HCT116 (cell line): ENCODE measurements around the gene SMIM10L2A. TPM values are rescaled to one million over a fixed set of nuclear protein-coding genes. Genes with fewer than 3 reads are reported as not detected.

Experiments
- ATAC-seq: fragments of 200-7000 bp; cut with Tn5 transposase; 2 replicates; pipeline ENCODE4 v1.9.1; 2020; ENCODE audit warnings: mild to moderate bottlenecking, moderate library complexity
- BruUV-seq: library from RNA; stranded (reverse); fragments of 400-500 nt; replicated peaks from 2 replicates; lab custom pipeline; 2021; lab: Mats Ljungman, UMichigan
- CTCF ChIA-PET: fragments of 300-600 bp; sonication (Branson Sonifier 250); formaldehyde crosslinking; loops from one replicate; lab custom pipeline; 2021; ENCODE audit warnings: antibody characterized with exemption; lab: Charles Lee
- POLR2A ChIA-PET: fragments of 300-600, 350-600 bp; sonication (Branson Sonifier 250); formaldehyde crosslinking; loops from one replicate; lab custom pipeline; 2021; ENCODE audit warnings: antibody characterized with exemption; lab: Charles Lee
- RAD21 ChIA-PET, 2 experiments: fragments of 300-600 bp; sonication (Branson Sonifier 250); formaldehyde crosslinking; loops; one replicate each; lab custom pipeline; 2023; ENCODE audit warnings: low total read pairs in 2 of 2; ENCODE audit not compliant: uncharacterized antibody in 2 of 2, unreplicated experiment in 2 of 2, low non-redundant PET in 1 of 2; lab: Charles Lee
- DNase-seq: peaks from one replicate; pipeline ENCODE4 v3.0.0-alpha.2; 2010; ENCODE audit warnings: low read depth, low spot score
- H2AFZ ChIP-seq: fragments of 200-600 bp; shearing (Covaris generic), sonication (generic); 2 replicates; pipeline ENCODE4 v1.6.1; 2017; ENCODE audit warnings: low read depth, mixed run types, mixed read lengths, antibody characterized with exemption, low read length; ENCODE audit not compliant: poor library complexity, severe bottlenecking
- H3K27ac ChIP-seq: 2 replicates; pipeline ENCODE4 v1.5.1; 2012; ENCODE audit warnings: low read depth, low read length
- H3K27me3 ChIP-seq: fragments of 200-600 bp; sonication (generic); 2 replicates; pipeline ENCODE4 v1.6.1; 2016; ENCODE audit warnings: mixed run types, low read length, mixed read lengths; ENCODE audit not compliant: insufficient read depth
- H3K36me3 ChIP-seq, 2 experiments: fragments of 200-500 bp in 1 of 2; fragments of 200-600 bp in 1 of 2; sonication (Bioruptor generic) in 1 of 2; sonication (generic) in 1 of 2; 2 replicates each; pipeline versions ENCODE4 v1.5.1 to v1.6.1; 2014 to 2016; ENCODE audit warnings: low read length in 2 of 2, inconsistent platforms in 1 of 2, mixed read lengths in 1 of 2, mixed run types in 1 of 2; ENCODE audit not compliant: insufficient read depth in 2 of 2, control insufficient read depth in 1 of 2
- H3K4me1 ChIP-seq, 2 experiments: fragments of 200-600 bp in 1 of 2; sonication (generic) in 1 of 2; 2 replicates each; pipeline versions ENCODE4 v1.5.1 to v1.6.1; 2012 to 2017; ENCODE audit warnings: low read length in 2 of 2, inconsistent platforms in 1 of 2, mild to moderate bottlenecking in 1 of 2, mixed read lengths in 1 of 2, mixed run types in 1 of 2, moderate library complexity in 1 of 2; ENCODE audit not compliant: insufficient read depth in 2 of 2, control insufficient read depth in 1 of 2
- H3K4me2 ChIP-seq: fragments of 200-600 bp; sonication (generic); 2 replicates; pipeline ENCODE4 v1.6.1; 2017; ENCODE audit warnings: mixed run types, low read length, mixed read lengths
- H3K4me3 ChIP-seq, 2 experiments: fragments of 200-600 bp in 1 of 2; sonication (generic) in 1 of 2; replicated peaks in 1 of 2; 2 replicates each; pipeline ENCODE4 v1.5.1; 2011 to 2016; ENCODE audit warnings: low read length in 2 of 2, control low read depth in 1 of 2, low read depth in 1 of 2, mild to moderate bottlenecking in 1 of 2, mixed read lengths in 1 of 2, mixed run types in 1 of 2
- H3K79me2 ChIP-seq: fragments of 200-600 bp; sonication (generic); 2 replicates; pipeline ENCODE4 v1.6.1; 2017; ENCODE audit warnings: mild to moderate bottlenecking, mixed run types, low read length, moderate library complexity, mixed read lengths; ENCODE audit not compliant: insufficient read depth
- H3K9ac ChIP-seq: fragments of 200-600 bp; sonication (generic); 2 replicates; pipeline ENCODE4 v1.6.1; 2016; ENCODE audit warnings: low read length, mixed read lengths
- H3K9me2 ChIP-seq: fragments of 200-600 bp; sonication (generic), shearing (Covaris generic); 2 replicates; pipeline ENCODE4 v1.6.1; 2017; ENCODE audit warnings: mixed run types, mild to moderate bottlenecking, moderate library complexity; ENCODE audit not compliant: insufficient read depth
- H3K9me3 ChIP-seq, 2 experiments: fragments of 200-500 bp in 1 of 2; fragments of 200-600 bp in 1 of 2; sonication (Bioruptor generic) in 1 of 2; sonication (generic) in 1 of 2; 2 replicates each; pipeline ENCODE4 v1.6.1; 2014 to 2017; ENCODE audit warnings: low read length in 2 of 2, mixed read lengths in 2 of 2, inconsistent platforms in 1 of 2, low read depth in 1 of 2, mild to moderate bottlenecking in 1 of 2, mixed run types in 1 of 2, moderate library complexity in 1 of 2; ENCODE audit not compliant: control insufficient read depth in 1 of 2, insufficient read depth in 1 of 2
- H4K20me1 ChIP-seq: fragments of 200-600 bp; sonication (generic), shearing (Covaris generic); 2 replicates; pipeline ENCODE4 v1.6.1; 2017; ENCODE audit warnings: mixed run types, mild to moderate bottlenecking, moderate library complexity; ENCODE audit not compliant: insufficient read depth
- CBX3 ChIP-seq: IDR thresholded peaks from 2 replicates; pipeline ENCODE4 v1.6.1; 2012; ENCODE audit warnings: low read depth
- CEBPB ChIP-seq: IDR thresholded peaks from 2 replicates; pipeline ENCODE4 v1.6.1; 2012; ENCODE audit warnings: low read depth
- FOSL1 ChIP-seq: IDR thresholded peaks from 2 replicates; pipeline ENCODE4 v1.6.1; 2012; ENCODE audit warnings: low read depth
- JUND ChIP-seq: IDR thresholded peaks from 2 replicates; pipeline ENCODE4 v1.6.1; 2012
- MAX ChIP-seq: IDR thresholded peaks from 2 replicates; pipeline ENCODE4 v1.6.1; 2012
- REST ChIP-seq: IDR thresholded peaks from 2 replicates; pipeline ENCODE4 v1.6.1; 2012; ENCODE audit warnings: low read depth
- ZNF274 ChIP-seq: fragments of 200-500 bp; sonication (Bioruptor generic); IDR thresholded peaks from 2 replicates; pipeline ENCODE4 v1.6.1; 2014; ENCODE audit warnings: mild to moderate bottlenecking, low read depth, low read length, inconsistent platforms
- intact Hi-C: fragments of 100-400 bp; cut with micrococcal nuclease; formaldehyde crosslinking; loops from 2 replicates; pipeline ENCODE4 v1.10.0; 2022
- total RNA-seq: library from RNA; stranded (reverse); gene quantifications from one replicate; pipeline ENCODE4 v1.2.1, GENCODE V29; 2021; ENCODE audit not compliant: unreplicated experiment
- TF ChIP-seq, protein P1 (sequence below), 3 experiments: fragments of 200-600 bp in 1 of 3; sonication (generic) in 1 of 3; IDR thresholded peaks in 2 of 3; conservative IDR thresholded peaks in 1 of 3; 2 replicates each; pipeline ENCODE4 v1.5.1; 2012 to 2017; ENCODE audit warnings: low read depth in 2 of 3, low read length in 2 of 3, antibody characterized with exemption in 1 of 3, borderline replicate concordance in 1 of 3, control low read depth in 1 of 3, mild to moderate bottlenecking in 1 of 3, mixed read lengths in 1 of 3, mixed run types in 1 of 3, moderate library complexity in 1 of 3; ENCODE audit not compliant: insufficient read depth in 1 of 3

The SMIM10L2A gene
- total RNA-seq, 1 experiment from 2014 or later = 1.5 TPM

- Histone ChIP-seq H3K36me3 (no peaks in the 10 kb centered on the region), H3K4me2 (no peak overlapping the region), H3K9ac (no peak overlapping the region), H3K27me3 (no peaks in the 10 kb centered on the region), H3K4me1 (no peaks in the 10 kb centered on the region), H3K9me3 (no peaks in the 10 kb centered on the region), H3K4me3 (no peak overlapping the region), H4K20me1 (no peaks in the 10 kb centered on the region), H3K27ac (no peak overlapping the region), H3K9me2 (no peaks in the 10 kb centered on the region), H2AFZ (no peak overlapping the region), H3K79me2 (no peaks in the 10 kb centered on the region)
- ChIA-PET POLR2A (no interaction called here), CTCF (interaction anchor here (0.8 to 1.2 kb wide), 3 partner anchors 12 to 25 kb away, joined by 4 read pairs; partner anchors contain the start of gene SMIM10L2A), RAD21 (interaction anchor here in 1 of 2 experiments (0.5 kb wide), 1 partner anchor 445 kb away, joined by 4 read pairs; no protein-coding TSS in a partner anchor)
- no peak for TF ChIP-seq JUND
- TF ChIP-seq MAX = no peak
- TF ChIP-seq CEBPB = no peak
- TF ChIP-seq CBX3 = no peak
- TF ChIP-seq FOSL1 = no peak
- TF ChIP-seq REST = no peak
- no peak for TF ChIP-seq ZNF274
- TF ChIP-seq, protein P1, sequence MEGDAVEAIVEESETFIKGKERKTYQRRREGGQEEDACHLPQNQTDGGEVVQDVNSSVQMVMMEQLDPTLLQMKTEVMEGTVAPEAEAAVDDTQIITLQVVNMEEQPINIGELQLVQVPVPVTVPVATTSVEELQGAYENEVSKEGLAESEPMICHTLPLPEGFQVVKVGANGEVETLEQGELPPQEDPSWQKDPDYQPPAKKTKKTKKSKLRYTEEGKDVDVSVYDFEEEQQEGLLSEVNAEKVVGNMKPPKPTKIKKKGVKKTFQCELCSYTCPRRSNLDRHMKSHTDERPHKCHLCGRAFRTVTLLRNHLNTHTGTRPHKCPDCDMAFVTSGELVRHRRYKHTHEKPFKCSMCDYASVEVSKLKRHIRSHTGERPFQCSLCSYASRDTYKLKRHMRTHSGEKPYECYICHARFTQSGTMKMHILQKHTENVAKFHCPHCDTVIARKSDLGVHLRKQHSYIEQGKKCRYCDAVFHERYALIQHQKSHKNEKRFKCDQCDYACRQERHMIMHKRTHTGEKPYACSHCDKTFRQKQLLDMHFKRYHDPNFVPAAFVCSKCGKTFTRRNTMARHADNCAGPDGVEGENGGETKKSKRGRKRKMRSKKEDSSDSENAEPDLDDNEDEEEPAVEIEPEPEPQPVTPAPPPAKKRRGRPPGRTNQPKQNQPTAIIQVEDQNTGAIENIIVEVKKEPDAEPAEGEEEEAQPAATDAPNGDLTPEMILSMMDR (IDR thresholded peaks at IDR 0.05 in 2 of 3, conservative IDR thresholded peaks at IDR 0.05 in 1 of 3; ENCODE audit: borderline replicate concordance in 1 of 3, insufficient read depth in 1 of 3, low read depth in 2 of 3, low read length in 2 of 3) = no peak
- no peak for DNase-seq
- BruUV-seq = no TSS peak
- intact Hi-C loops = no loop called here
- no peak; the same call in 1 of the 2 replicates for ATAC-seq
Observed at GRCh38 chrX:135438734-135439043, 16.9 kb downstream of the SMIM10L2A start.
